ENCODE measurements around the gene MPST.

- TF ChIP-seq EZH2 (IDR thresholded peaks at IDR 0.05; ENCODE audit: low read length, missing control alignments) (no peak), CTCF (conservative IDR thresholded peaks at IDR 0.05 in 1 of 2, IDR thresholded peaks at IDR 0.05 in 1 of 2; ENCODE audit: low read depth in 1 of 2, low read length in 2 of 2) (no peak)
These were observed 27.0 kb downstream of the MPST start for GRCh38 chr22:37046589-37046988.

All from fibroblast of lung (primary cell).